CD14-positive monocyte (primary cell): ENCODE results near the gene CCDC188. TPM values are rescaled to one million over a fixed set of nuclear protein-coding genes. Genes with fewer than 3 reads are reported as not detected.

ENCODE experiments used
- DNase-seq, 3 donors: peaks; one replicate each; pipeline ENCODE4 v3.0.0-alpha.2; 2011 to 2022
- H2AFZ ChIP-seq: 2 replicates; pipeline ENCODE4 v1.6.0; 2012; ENCODE audit warnings: mild to moderate bottlenecking, low read depth, low read length, inconsistent platforms; ENCODE audit not compliant: insufficient read depth, poor library complexity, severe bottlenecking
- H3K27ac ChIP-seq, 2 donors: 1 replicate in 1 of 2; 2 replicates in 1 of 2; pipeline ENCODE4 v1.5.1; 2012 to 2013; ENCODE audit warnings: low read length in 2 of 2, control low read depth in 1 of 2, inconsistent platforms in 1 of 2, low read depth in 1 of 2, mild to moderate bottlenecking in 1 of 2
- H3K27me3 ChIP-seq, 2 donors: one replicate each; pipeline versions ENCODE4 v1.6.0 to v1.6.1; 2011 to 2013; ENCODE audit warnings: low read length in 2 of 2; ENCODE audit not compliant: control insufficient read depth in 2 of 2, insufficient read depth in 2 of 2
- H3K36me3 ChIP-seq, 2 donors: replicated peaks in 1 of 2; 1 replicate in 1 of 2; 2 replicates in 1 of 2; pipeline versions ENCODE4 v1.5.1 to v1.6.1; 2012 to 2013; ENCODE audit warnings: low read length in 2 of 2, control low read depth in 1 of 2, inconsistent platforms in 1 of 2, mild to moderate bottlenecking in 1 of 2; ENCODE audit not compliant: insufficient read depth in 2 of 2, control insufficient read depth in 1 of 2
- H3K4me1 ChIP-seq, 2 donors: 1 replicate in 1 of 2; 2 replicates in 1 of 2; pipeline versions ENCODE4 v1.5.1 to v1.6.1; 2012 to 2013; ENCODE audit warnings: low read length in 2 of 2, control low read depth in 1 of 2, inconsistent platforms in 1 of 2, mild to moderate bottlenecking in 1 of 2, moderate library complexity in 1 of 2; ENCODE audit not compliant: insufficient read depth in 2 of 2, control insufficient read depth in 1 of 2
- H3K4me2 ChIP-seq: replicated peaks from 2 replicates; pipeline ENCODE3; 2012; ENCODE audit warnings: low read length, moderate library complexity, mild to moderate bottlenecking; ENCODE audit not compliant: poor library complexity, severe bottlenecking; ENCODE audit errors: extremely low read depth
- H3K4me3 ChIP-seq, 3 experiments: fragments of 200-600 bp in 1 of 3; sonication (generic) in 1 of 3; replicated peaks in 1 of 3; 1 replicate in 2 of 3; 2 replicates in 1 of 3; pipeline ENCODE4 v1.5.1; 2011 to 2013; ENCODE audit warnings: low read length in 3 of 3, mild to moderate bottlenecking in 3 of 3, control low read depth in 2 of 3, low read depth in 2 of 3, inconsistent platforms in 1 of 3, moderate library complexity in 1 of 3
- H3K79me2 ChIP-seq: 2 replicates; pipeline ENCODE4 v1.6.0; 2012; ENCODE audit warnings: mild to moderate bottlenecking, control low read depth, inconsistent platforms, low read length, moderate library complexity; ENCODE audit not compliant: insufficient read depth
- H3K9ac ChIP-seq: 2 replicates; pipeline ENCODE4 v1.6.0; 2017; ENCODE audit warnings: low read length, mild to moderate bottlenecking; ENCODE audit not compliant: insufficient read depth, poor library complexity, severe bottlenecking
- H3K9me3 ChIP-seq, 2 donors: replicated peaks in 1 of 2; 1 replicate in 1 of 2; 2 replicates in 1 of 2; pipeline versions ENCODE4 v1.5.1 to v1.6.1; 2012 to 2013; ENCODE audit warnings: low read length in 2 of 2, control low read depth in 1 of 2; ENCODE audit not compliant: control insufficient read depth in 1 of 2, insufficient read depth in 1 of 2
- H4K20me1 ChIP-seq: 2 replicates; pipeline ENCODE4 v1.6.0; 2012; ENCODE audit warnings: mild to moderate bottlenecking, low read length, control low read depth, moderate library complexity; ENCODE audit not compliant: insufficient read depth
- H3K27ac Mint-ChIP-seq, 7 donors: one replicate each; pipeline ENCODE4 v1.8.0; 2020; ENCODE audit warnings: mild to moderate bottlenecking in 7 of 7, mixed read lengths in 7 of 7, moderate library complexity in 6 of 7, inconsistent platforms in 2 of 7
- H3K27me3 Mint-ChIP-seq, 3 donors: one replicate each; pipeline ENCODE4 v1.8.0; 2021 to 2022; ENCODE audit warnings: low read depth in 3 of 3, mild to moderate bottlenecking in 3 of 3, mixed read lengths in 3 of 3, moderate library complexity in 3 of 3, inconsistent platforms in 1 of 3
- H3K36me3 Mint-ChIP-seq, 2 donors: one replicate each; pipeline ENCODE4 v1.8.0; 2020; ENCODE audit warnings: mixed read lengths in 2 of 2, inconsistent platforms in 1 of 2, mild to moderate bottlenecking in 1 of 2
- H3K4me1 Mint-ChIP-seq: one replicate; pipeline ENCODE4 v1.8.0; 2020; ENCODE audit warnings: mild to moderate bottlenecking, mixed read lengths
- H3K4me3 Mint-ChIP-seq, 2 donors: one replicate each; pipeline ENCODE4 v1.8.0; 2020; ENCODE audit warnings: mild to moderate bottlenecking in 2 of 2, mixed read lengths in 2 of 2, moderate library complexity in 1 of 2
- H3K9me3 Mint-ChIP-seq, 7 donors: one replicate each; pipeline ENCODE4 v1.8.0; 2020 to 2022; ENCODE audit warnings: mixed read lengths in 7 of 7, mild to moderate bottlenecking in 6 of 7, moderate library complexity in 6 of 7, inconsistent platforms in 2 of 7
- CTCF ChIP-seq: fragments of 200-600 bp; IDR thresholded peaks from one replicate; pipeline ENCODE4 v1.8.0; 2022; ENCODE audit warnings: antibody characterized with exemption, mild to moderate bottlenecking
- WGBS: methylation state at CpG from one replicate; pipeline ENCODE4 v1.1.5; 2013; ENCODE audit warnings: missing lambda C conversion rate; ENCODE audit not compliant: insufficient coverage; 5-methylcytosine and 5-hydroxymethylcytosine counted together
- intact Hi-C, 2 donors: fragments of 100-400 bp; cut with micrococcal nuclease; formaldehyde crosslinking; loops; one replicate each; pipeline versions ENCODE4 v1.15.0 to v1.15.1; 2023
- polyA plus RNA-seq, 3 donors: library from polyadenylated mRNA; depleted of rRNA in 1 of 3; unstranded in 2 of 3; stranded (reverse) in 1 of 3; fragments of 300-500 nt in 2 of 3; fragments of >200 nt in 1 of 3; fragmentation: Illumina TruSeq in 2 of 3; gene quantifications; 1 replicate in 2 of 3; 2 replicates in 1 of 3; pipeline ENCODE4 v1.2.3, GENCODE V29; 2012 to 2021

The CCDC188 gene
- polyA plus RNA-seq, 3 donors, result 0.15 TPM; not detected in 2

- peaks cover 0 to 2% (median 0%) of the 10 kb centered on the region in 3 donors for H3K27me3 Mint-ChIP-seq
- intact Hi-C loops, result no loop called here
- H3K36me3 Mint-ChIP-seq, result peaks cover 0 to 3% of the 10 kb centered on the region in 2 donors
- Histone ChIP-seq H3K36me3 (peaks cover 6 to 9% of the 10 kb centered on the region in 2 donors), H3K79me2 (no peaks in the 10 kb centered on the region), H3K27ac (no peak overlapping the region), H2AFZ (no peak overlapping the region), H3K4me1 (no peaks in the 10 kb centered on the region), H3K9me3 (no peaks in the 10 kb centered on the region), H3K9ac (no peak overlapping the region), H3K27me3 (no peaks in the 10 kb centered on the region), H3K4me2 (no peak overlapping the region), H3K4me3 (no peak overlapping the region), H4K20me1 (no peaks in the 10 kb centered on the region)
- TF ChIP-seq CTCF, result no peak
- DNase-seq, result no peak
- 86% methylated on average over 9 of the region's 14 CpGs for WGBS
- no peaks in the 10 kb centered on the region for H3K9me3 Mint-ChIP-seq
- H3K4me3 Mint-ChIP-seq, result no peak overlapping the region
- H3K27ac Mint-ChIP-seq, result no peak overlapping the region
- no peaks in the 10 kb centered on the region for H3K4me1 Mint-ChIP-seq
Measured at GRCh38 chr22:20147237-20147988, 3.4 kb downstream of the CCDC188 start.

- Histone ChIP-seq H3K79me2 (no peaks in the 10 kb centered on the region), H3K36me3 (peaks cover 6 to 9% of the 10 kb centered on the region in 2 donors), H3K9ac (no peak overlapping the region), H2AFZ (no peak overlapping the region), H4K20me1 (no peaks in the 10 kb centered on the region), H3K27me3 (no peaks in the 10 kb centered on the region), H3K27ac (no peak overlapping the region), H3K4me2 (no peak overlapping the region), H3K9me3 (no peaks in the 10 kb centered on the region), H3K4me1 (no peaks in the 10 kb centered on the region), H3K4me3 (no peak overlapping the region)
- Mint-ChIP-seq H3K27me3 (no peaks in the 10 kb centered on the region), H3K4me1 (no peaks in the 10 kb centered on the region), H3K9me3 (no peaks in the 10 kb centered on the region), H3K27ac (no peak overlapping the region), H3K36me3 (peaks cover 0 to 3% of the 10 kb centered on the region in 2 donors), H3K4me3 (no peak overlapping the region)
- no peak for TF ChIP-seq CTCF
- intact Hi-C loops, result no loop called here
- 92% methylated on average over 22 of the region's 22 CpGs for WGBS
- DNase-seq, result no peak
Measured at GRCh38 chr22:20146777-20147176, 4.1 kb downstream of the CCDC188 start.
